Stimulated activated CD8-positive, alpha-beta memory T cell treated with anti-CD3 and anti-CD28 coated beads, Interleukin-12 subunit alpha, Interleukin-12 subunit beta, amount 100 ng/mL, for 24 hours (primary cell): Measurements from ENCODE around the gene USH2A.

ENCODE experiments used
- DNase-seq: peaks from one replicate; pipeline ENCODE4 v3.0.0-alpha.2; 2020; ENCODE audit errors: extremely low read depth

Gene USH2A

GRCh38 chr1:215875236-215875635, 548.0 kb downstream of the USH2A start:
- DNase-seq: no peak

GRCh38 chr1:215872658-215873057, 550.6 kb downstream of the USH2A start:
- no peak for DNase-seq

GRCh38 chr1:215868500-215868899, 554.7 kb downstream of the USH2A start:
- no peak for DNase-seq

- no peak for DNase-seq
These were observed 558.2 kb downstream of the USH2A start for GRCh38 chr1:215865060-215865459.

GRCh38 chr1:215863796-215864195, 559.5 kb downstream of the USH2A start:
- DNase-seq: no peak

- DNase-seq: no peak
These were observed 562.4 kb downstream of the USH2A start for GRCh38 chr1:215860833-215861232.

- no peak for DNase-seq
These were observed 565.9 kb downstream of the USH2A start for GRCh38 chr1:215857317-215857716.

- no peak for DNase-seq
These were observed 577.9 kb downstream of the USH2A start for GRCh38 chr1:215845234-215845891.

GRCh38 chr1:215844777-215845176, 578.5 kb downstream of the USH2A start:
- DNase-seq: no peak

GRCh38 chr1:215844266-215844665, 579.0 kb downstream of the USH2A start:
- DNase-seq: no peak

GRCh38 chr1:215842905-215843304, 580.3 kb downstream of the USH2A start:
- DNase-seq: no peak

GRCh38 chr1:215835951-215836350, 587.3 kb downstream of the USH2A start:
- DNase-seq: no peak

GRCh38 chr1:215833941-215834729, 589.1 kb downstream of the USH2A start:
- DNase-seq: no peak

GRCh38 chr1:215830226-215830810, 592.9 kb downstream of the USH2A start:
- no peak for DNase-seq

- no peak for DNase-seq
These were observed 598.2 kb downstream of the USH2A start for GRCh38 chr1:215825056-215825455.

- DNase-seq: no peak
These were observed 599.0 kb downstream of the USH2A start for GRCh38 chr1:215824245-215824644.

GRCh38 chr1:215819114-215819513, 604.1 kb downstream of the USH2A start:
- no peak for DNase-seq

GRCh38 chr1:215807911-215808436, 615.3 kb downstream of the USH2A start:
- DNase-seq: no peak

GRCh38 chr1:215807218-215807617, 616.0 kb downstream of the USH2A start:
- DNase-seq: no peak

- no peak for DNase-seq
These were observed 625.4 kb downstream of the USH2A start for GRCh38 chr1:215797859-215798258.

GRCh38 chr1:215794156-215794555, 629.1 kb downstream of the USH2A start:
- no peak for DNase-seq

GRCh38 chr1:215793180-215793579, 630.1 kb downstream of the USH2A start:
- DNase-seq: no peak

GRCh38 chr1:215792446-215792845, 630.8 kb downstream of the USH2A start:
- DNase-seq: no peak
